ENCODE results near the gene ADAMTS19.
"Not testable (repeated sequence)": the region's sequence is repeated elsewhere in the genome, so short reads cannot be mapped to it uniquely, and the experiment has no call there.

The ADAMTS19 gene, protein sequence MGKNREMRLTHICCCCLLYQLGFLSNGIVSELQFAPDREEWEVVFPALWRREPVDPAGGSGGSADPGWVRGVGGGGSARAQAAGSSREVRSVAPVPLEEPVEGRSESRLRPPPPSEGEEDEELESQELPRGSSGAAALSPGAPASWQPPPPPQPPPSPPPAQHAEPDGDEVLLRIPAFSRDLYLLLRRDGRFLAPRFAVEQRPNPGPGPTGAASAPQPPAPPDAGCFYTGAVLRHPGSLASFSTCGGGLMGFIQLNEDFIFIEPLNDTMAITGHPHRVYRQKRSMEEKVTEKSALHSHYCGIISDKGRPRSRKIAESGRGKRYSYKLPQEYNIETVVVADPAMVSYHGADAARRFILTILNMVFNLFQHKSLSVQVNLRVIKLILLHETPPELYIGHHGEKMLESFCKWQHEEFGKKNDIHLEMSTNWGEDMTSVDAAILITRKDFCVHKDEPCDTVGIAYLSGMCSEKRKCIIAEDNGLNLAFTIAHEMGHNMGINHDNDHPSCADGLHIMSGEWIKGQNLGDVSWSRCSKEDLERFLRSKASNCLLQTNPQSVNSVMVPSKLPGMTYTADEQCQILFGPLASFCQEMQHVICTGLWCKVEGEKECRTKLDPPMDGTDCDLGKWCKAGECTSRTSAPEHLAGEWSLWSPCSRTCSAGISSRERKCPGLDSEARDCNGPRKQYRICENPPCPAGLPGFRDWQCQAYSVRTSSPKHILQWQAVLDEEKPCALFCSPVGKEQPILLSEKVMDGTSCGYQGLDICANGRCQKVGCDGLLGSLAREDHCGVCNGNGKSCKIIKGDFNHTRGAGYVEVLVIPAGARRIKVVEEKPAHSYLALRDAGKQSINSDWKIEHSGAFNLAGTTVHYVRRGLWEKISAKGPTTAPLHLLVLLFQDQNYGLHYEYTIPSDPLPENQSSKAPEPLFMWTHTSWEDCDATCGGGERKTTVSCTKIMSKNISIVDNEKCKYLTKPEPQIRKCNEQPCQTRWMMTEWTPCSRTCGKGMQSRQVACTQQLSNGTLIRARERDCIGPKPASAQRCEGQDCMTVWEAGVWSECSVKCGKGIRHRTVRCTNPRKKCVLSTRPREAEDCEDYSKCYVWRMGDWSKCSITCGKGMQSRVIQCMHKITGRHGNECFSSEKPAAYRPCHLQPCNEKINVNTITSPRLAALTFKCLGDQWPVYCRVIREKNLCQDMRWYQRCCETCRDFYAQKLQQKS

DNA sequence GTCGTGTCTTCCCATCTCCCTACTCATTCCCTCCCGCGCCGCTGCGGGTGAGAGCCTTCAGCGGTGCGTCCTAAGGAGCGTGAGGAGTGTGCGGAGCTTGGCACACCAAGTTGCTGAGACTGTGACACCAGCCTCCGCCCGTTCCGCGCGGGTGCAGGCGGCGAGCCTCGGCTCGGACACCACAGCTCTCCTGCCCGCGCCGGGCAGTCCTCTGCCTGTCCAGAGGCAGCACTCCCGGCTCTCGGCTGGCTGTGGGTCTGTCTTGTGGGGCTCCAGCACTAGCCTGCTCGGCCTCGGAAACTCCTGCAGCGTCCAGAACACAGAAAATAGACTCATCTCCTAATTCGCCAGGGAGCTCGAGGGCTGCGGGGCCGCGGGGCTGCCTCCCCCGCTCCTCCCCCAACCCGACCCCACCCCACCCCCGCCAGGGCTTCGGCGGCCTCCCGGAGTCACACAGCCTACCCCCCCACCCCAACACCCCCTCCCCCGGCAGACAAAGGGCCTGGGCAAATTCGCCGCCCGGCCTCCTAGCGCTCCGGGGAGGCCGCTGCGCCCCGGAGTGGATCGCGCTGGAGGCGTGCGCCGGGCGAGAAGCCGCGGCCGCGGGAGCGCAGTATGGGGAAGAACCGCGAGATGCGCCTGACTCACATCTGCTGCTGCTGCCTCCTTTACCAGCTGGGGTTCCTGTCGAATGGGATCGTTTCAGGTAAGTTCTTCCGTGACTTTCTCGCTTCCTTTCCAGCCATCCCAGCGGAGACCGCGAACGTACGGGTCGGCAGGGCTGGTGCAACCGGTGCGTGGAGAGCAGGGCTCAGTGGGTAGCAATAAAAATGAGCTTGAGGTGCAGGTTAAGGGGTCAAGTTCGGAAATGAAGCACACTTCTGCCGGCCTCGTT lies at the start of gene ADAMTS19:
Gene ADAMTS19 (plus strand): TSS at position 522 of the 895 bp plus-strand sequence. CDS start 94 bp downstream, at position 616.
- peak; percentile 61 for DNase-seq

DNA sequence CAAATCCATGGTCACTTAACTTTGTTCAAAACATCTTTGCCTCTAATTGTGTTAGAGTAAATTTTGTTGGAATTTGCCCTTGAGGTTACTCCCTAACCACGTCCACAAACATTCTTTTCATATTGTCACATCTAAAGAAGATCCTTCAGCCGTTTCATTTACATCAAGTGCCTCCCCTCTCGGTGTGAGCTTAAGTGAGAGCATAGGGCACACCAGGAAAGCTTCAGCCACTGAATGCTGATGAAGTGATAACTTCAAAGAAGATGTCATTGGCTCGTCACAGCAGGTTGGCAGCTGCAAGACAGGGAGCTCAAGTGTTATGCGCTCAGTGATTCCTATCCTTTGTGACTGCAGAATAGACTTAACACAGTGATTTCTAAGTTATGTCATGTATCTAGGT lies 49.6 kb upstream of the ADAMTS19 start:
- peak; percentile 6 for DNase-seq

DNA sequence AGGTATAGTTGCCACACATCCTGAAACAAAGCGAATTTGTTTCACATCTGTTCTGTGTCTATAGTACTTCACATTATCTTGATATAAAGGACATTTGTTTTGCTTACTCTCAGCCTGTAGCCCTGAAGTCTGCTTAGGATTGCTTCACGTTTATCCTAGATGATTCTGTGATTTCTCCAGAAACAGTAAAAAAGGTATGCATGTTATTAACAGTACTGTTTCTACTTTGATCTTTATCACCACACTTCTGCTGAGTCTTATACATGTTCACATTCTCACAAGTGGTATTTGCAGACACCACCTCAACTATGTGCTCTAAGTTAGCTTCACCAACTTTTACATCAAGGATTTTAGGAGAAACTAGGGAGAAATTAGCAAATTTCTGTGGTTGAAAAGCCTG lies 47.4 kb upstream of the ADAMTS19 start:
- DNase-seq = no peak

DNA sequence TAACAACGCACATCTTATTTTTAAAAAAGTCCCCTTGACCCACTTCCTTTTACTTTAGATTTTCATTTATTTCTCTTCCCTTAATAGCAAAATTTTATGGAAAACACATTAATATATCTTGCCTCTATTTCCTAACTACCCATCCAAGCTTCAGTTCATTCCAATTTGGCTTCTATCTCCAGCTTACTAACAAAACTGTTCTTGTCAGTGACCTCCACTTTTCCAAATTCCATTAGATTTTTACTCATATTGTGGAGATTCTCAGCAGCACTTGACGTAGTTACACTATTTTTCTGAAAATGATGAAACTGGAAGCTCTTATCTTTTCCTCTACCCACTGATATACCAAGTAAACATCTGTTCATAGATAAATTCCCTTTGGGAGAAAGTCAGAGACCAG lies 46.5 kb upstream of the ADAMTS19 start:
- DNase-seq = no peak

DNA sequence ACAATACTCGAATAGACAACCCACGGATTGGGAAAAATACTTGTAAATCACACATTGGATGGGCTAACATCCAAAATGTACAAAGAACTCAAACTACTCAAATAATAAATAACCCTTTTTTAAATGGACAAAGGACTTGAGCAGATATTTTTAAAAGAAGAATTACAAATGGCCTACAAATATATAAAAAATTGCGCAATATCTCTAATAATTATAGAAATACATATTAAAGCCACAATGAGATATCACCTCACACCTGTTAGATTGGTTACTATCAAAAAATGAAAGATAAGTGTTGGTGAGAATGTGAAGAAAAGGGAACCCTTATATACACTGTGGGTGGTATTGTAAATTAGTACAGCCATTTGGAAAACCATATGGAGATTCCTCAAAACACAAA lies 40.8 kb upstream of the ADAMTS19 start:
- no peak for DNase-seq

DNA sequence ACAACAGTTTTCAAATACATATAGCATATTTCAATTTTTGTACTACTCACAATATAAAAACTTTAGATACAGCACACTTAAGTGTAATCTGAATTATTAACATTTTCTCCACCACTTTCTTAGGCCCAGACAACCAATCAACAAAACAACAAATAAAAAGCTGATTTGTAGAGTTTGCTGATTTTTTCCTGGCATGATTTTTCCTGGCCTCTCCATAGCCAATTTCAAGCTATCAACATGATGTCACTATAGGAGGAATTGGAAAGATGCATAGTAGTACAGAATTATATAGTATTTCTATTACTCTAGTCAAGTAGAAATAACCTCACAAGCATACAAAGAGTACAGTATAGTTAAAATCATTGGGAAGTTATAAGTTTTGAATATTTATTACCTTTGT lies 35.1 kb upstream of the ADAMTS19 start:
- DNase-seq = no peak

DNA sequence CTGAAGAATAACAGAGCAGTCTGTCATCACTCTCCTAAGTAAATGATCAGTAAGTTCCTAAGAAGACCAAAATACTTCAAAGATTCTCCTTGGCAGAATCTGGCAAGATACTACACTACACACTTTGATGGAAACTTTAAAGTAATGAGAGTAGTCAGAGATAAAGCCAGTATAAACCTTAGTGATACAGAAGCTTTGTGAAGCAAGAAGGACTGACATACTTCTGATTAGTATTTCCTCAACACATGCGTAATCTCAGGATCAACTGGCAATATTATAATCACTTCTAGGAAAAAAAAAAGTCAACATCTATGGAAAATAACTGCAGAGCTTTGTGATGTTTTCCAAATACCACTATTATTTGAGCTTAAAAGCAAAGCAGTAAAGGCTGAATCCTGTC lies 34.0 kb upstream of the ADAMTS19 start:
- DNase-seq = no peak

DNA sequence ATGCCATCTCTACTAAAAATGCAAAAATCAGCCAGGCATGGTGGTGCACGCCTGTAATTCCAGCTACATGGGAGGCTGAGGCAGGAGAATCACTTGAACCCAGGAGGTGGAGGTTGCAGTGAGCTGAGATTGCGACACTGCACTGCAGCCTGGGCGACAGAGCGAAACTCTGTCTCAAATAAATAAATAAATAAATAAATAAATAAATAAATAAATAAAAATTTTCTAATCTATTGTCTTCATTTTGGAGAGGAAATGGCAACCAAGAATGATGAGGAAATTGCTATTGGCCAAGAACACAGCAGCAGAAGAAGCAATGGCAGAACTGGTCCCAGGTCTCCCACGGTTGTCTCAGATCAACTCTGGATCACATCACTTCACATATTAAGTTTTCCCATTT lies 31.5 kb upstream of the ADAMTS19 start:
- DNase-seq = not testable (repeated sequence)

DNA sequence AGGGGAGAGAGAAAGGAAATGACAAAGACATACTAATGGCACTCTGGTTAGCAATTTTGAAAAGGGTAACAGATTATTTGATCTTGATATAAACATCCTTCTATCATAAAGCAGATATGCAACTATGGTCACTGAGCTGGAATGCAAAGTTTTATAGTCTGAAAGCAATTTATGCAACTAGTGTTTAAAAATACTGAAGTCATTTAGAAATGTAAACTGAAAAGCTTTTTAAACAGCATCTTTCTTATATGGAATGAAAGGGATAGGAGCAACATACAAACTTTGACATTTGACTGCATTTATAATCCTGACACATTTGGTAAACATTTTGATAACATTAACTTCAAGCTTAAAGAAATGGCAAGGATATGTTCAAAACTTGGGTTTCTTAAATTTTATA lies 28.7 kb upstream of the ADAMTS19 start:
- DNase-seq = no peak

DNA sequence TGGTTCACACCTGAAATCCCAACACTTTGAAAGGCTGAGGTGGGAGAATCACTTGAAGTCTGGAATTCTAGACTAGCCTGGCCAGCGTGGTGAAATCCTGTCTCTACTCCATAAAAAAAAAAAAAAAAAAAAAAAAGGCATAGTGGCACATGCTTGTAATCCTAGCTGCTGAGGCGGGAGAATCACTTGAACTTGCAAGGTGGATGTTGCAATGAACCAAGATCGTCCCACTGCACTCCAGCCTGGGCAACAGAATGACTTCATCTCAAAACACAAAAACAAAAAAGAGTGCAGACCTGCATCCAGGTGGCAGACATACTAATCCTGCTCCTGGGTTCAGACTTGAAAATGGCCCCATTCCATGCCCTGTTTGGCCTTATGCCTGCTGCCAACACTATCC lies 21.8 kb upstream of the ADAMTS19 start:
- DNase-seq = no peak

DNA sequence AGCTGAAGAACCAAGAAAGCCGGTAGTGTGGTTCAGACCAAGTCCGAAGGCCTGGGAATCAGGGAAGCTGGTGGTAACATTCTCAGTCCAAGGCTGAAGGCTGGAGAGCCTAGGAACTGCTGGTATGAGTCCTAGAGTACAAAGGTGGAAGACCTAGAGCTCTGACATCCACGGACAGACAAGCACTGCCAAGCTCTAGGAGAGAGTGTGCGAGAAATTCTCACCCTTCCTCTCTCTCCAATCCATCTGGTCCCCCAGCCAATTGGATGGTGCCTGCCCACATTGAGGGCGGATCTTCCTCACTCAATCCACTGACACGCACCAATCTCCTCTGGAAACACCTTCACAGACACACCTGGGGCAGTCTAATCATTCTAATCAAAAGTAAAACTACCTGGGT lies 19.7 kb upstream of the ADAMTS19 start:
- DNase-seq = no peak

DNA sequence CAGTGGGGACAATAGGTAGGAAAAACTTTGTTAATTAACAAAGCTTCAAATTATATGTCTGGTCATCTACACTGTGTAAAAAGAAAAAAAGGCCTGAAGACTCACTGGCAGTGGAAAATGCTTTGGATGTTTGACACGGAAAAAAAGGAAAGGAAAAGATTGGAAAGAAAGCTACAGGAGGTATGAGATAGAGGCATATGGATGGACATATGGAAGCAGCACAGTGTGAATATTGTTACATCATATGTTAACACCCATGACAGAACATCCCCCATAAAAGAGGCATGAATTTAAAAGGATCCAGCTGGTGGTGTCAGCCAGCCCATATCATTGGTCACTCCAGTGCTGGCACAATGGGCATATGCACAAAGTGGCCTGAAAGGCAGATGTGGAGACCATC lies 19.0 kb upstream of the ADAMTS19 start:
- DNase-seq = no peak

DNA sequence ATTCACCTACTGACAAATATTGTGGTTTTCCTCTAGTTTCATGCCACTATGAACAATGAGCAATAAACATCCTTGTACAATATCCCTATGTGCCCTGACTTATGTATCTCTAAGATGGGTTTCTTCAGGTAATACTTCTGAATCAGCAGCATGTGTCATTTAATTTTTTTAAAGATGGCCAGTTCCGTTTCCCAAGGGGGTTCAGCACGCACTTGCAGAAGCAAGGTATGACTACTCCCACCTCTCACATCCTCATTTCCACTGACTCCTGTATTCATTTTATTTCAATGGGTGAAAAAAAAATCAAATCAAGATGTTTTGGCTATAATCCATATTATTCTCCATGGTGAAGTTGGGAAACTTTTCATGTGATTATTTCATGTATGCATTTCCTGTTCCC lies 14.7 kb upstream of the ADAMTS19 start:
- DNase-seq = no peak

DNA sequence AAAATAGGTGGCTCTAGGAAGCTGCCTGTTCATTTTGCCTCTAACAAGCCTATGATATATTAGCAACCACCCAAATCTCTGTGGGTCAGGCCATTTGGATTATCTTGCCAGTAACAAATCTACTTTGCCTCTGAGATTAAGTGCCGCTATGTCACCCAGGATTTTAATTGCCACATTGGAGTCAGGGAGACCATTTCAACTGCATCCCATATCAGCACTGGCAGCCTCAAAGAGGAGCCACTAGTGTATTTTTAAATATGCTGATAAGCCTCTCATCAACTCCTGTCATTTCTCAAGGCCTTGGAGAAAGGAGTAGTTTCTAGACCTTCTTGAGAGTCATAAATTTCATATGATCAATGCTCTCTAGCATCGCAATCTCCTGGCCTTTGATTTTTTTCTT lies 12.1 kb upstream of the ADAMTS19 start:
- no peak for DNase-seq

DNA sequence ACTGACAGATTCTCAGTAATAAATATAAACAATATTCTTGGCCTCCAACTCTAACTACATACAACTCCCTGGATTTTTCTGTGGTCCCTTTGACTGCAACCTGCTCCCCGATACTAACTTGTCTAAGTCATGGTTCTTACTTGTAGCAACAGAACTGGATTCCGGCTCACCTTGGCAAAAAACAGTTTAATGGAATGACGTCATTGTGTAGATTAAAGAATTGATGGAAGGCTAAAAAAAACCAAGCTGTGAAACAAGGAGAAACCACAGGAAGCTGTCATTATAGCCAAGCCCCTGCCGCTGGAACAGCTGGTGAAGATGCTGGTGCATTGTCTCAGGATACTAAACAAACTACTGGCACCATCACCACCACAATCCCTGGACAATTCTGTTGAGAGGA lies 11.4 kb upstream of the ADAMTS19 start:
- no peak for DNase-seq

DNA sequence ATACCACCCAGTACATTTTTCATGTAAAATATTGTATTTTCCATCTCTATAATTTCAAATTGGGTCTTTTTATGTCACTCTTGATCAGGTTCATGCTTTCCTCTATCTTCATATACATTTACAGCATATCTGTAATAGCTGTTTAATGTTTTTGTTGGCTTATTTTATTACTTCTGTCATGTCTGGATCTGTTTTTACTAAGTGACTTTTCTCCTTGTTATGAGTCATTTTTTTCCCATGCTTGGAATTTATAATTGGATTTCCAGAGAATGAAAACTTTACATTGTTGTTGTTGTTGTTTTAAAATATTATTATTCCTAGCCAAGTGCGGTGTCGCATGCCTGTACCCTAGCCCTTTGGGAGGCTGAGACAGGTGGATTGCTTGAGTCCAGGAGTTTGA lies 5.6 kb upstream of the ADAMTS19 start:
- no peak for DNase-seq

DNA sequence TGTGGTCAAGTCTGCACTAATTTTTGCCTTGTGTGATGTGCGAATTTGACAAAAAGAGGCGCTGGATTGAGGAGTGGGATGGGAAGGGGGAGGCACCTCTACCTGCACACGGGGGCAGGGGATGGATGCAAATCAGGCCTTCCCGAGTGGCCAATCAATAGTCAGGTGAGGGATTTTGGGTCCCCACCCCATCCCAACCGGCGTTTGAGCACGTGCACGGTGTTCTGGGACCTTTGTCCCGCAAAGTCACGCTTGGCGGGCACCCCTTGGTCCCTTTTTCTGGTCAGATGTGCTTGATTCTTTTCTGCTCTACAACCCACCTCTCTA lies 685 bp upstream of the ADAMTS19 start:
- DNase-seq = no peak

DNA sequence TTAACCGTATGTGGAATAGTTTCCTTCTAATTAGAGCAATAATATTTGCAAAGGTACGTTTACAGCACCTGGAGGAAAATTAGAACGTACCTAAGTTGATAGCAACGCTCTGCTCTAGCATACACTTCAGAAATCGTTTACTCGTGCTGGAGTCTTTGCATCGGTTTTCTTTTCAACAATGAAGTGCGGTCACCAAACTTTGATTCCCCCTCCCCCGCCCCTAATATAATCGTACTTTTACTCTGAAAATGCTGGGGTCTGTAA lies 506 bp downstream of the ADAMTS19 start:
- no peak for DNase-seq

DNA sequence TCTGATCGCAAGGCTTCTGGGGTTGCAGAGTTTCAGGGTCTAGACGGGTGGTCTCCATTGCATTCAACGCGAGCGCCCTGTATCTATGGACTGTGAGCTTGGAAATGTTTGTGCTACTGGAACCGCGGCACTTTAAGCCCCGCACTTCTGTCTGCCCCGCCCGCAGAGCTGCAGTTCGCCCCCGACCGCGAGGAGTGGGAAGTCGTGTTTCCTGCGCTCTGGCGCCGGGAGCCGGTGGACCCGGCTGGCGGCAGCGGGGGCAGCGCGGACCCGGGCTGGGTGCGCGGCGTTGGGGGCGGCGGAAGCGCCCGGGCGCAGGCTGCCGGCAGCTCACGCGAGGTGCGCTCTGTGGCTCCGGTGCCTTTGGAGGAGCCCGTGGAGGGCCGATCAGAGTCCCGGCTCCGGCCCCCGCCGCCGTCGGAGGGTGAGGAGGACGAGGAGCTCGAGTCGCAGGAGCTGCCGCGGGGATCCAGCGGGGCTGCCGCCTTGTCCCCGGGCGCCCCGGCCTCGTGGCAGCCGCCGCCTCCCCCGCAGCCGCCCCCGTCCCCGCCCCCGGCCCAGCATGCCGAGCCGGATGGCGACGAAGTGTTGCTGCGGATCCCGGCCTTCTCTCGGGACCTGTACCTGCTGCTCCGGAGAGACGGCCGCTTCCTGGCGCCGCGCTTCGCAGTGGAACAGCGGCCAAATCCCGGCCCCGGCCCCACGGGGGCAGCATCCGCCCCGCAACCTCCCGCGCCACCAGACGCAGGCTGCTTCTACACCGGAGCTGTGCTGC lies 1.0 kb downstream of the ADAMTS19 start:
- peak; percentile 36 for DNase-seq

DNA sequence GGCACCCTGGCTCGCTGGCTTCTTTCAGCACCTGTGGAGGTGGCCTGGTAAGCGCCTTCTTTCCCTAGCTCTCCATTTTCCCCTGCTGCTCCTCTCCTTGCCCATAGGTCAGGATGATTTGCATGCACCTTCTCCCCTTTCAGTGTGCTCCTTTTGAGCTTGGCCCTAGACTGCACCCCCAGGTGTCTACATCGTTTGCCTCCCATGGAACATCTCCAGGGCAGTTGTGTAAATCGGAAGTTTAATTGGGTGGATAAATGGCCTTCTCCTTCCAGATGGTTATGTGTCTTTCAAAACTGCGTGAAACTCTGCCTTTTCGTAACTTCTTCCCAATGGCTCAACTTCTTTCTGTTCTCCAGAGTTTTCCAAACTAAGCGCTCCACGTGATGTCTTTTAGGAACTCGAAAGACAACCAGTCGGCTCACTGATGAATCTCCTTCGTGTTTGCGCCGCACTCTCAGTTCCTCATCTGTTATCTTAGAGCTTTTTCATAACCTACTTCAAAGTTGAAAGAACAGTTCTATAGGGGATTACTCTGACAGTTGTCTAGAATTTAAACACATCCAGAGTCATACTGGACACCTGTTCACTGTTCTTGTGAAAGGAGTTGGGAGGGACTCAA lies 1.7 kb downstream of the ADAMTS19 start:
- DNase-seq = no peak

DNA sequence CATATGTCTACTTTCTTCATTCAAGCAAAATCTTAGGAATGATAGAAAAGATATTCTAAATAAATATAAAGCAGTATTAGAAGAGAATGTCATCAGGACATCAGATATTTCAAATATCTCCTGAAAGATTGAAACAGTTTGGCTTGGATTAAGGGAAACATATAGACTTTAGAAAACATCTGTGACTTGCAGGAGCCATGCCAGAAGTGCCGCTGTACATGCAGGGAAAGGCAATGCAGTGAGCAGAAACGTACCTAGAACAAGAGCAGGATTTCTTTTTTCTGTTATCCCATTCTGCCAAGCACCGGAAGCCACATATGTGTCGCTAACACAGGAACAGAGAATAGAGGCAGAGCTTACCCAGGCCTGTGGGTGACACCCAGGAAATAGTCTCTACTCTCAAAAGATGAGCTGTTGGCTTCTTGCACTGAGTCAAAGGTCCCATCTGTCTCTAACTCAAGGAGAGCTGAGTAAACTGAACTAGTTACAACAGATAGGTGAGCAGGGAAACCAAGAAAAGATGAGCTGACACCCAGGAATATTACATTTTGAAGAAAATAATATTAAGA lies 5.8 kb downstream of the ADAMTS19 start:
- DNase-seq = no peak
